Endothelial cell (in vitro differentiated cells): ENCODE results near the gene RBPJ. TPM values are rescaled to one million over a fixed set of nuclear protein-coding genes. Genes with fewer than 3 reads are reported as not detected.

Experiments
- DNase-seq: peaks from one replicate; pipeline ENCODE4 v3.0.0; 2021; ENCODE audit warnings: low spot score
- H3K27ac Mint-ChIP-seq: one replicate; pipeline ENCODE4 v1.8.0; 2021; ENCODE audit warnings: mixed read lengths, inconsistent platforms; ENCODE audit not compliant: unreplicated experiment
- H3K27me3 Mint-ChIP-seq: one replicate; pipeline ENCODE4 v1.8.0; 2021; ENCODE audit warnings: mild to moderate bottlenecking, moderate library complexity, mixed read lengths, inconsistent platforms; ENCODE audit not compliant: unreplicated experiment
- H3K36me3 Mint-ChIP-seq: one replicate; pipeline ENCODE4 v1.8.0; 2021; ENCODE audit warnings: mild to moderate bottlenecking, low read depth, mixed read lengths, inconsistent platforms; ENCODE audit not compliant: unreplicated experiment
- H3K4me1 Mint-ChIP-seq: one replicate; pipeline ENCODE4 v1.8.0; 2021; ENCODE audit warnings: mild to moderate bottlenecking, mixed read lengths, inconsistent platforms; ENCODE audit not compliant: unreplicated experiment
- H3K4me3 Mint-ChIP-seq: one replicate; pipeline ENCODE4 v1.8.0; 2021; ENCODE audit warnings: mild to moderate bottlenecking, mixed read lengths, inconsistent platforms; ENCODE audit not compliant: unreplicated experiment
- H3K9me3 Mint-ChIP-seq: one replicate; pipeline ENCODE4 v1.8.0; 2021; ENCODE audit warnings: mixed read lengths, inconsistent platforms; ENCODE audit not compliant: unreplicated experiment
- total RNA-seq: library from RNA; stranded (reverse); fragmentation: NEBNext Ultra II Directional; extraction: Animal tissue kit (Norgen Biotek cat#: 25700); gene quantifications from one replicate; pipeline ENCODE4 v1.2.1, GENCODE V29; 2021; ENCODE audit not compliant: unreplicated experiment
- TF ChIP-seq, protein P1 (sequence below): fragments of 200-600 bp; sonication (generic); IDR thresholded peaks from one replicate; pipeline ENCODE4 v1.5.0; 2021; ENCODE audit warnings: antibody characterized with exemption; ENCODE audit not compliant: unreplicated experiment

RBPJ gene
- total RNA-seq, 1 donor from 2014 or later: 47.9 TPM

- H3K9me3 Mint-ChIP-seq: no peaks in the 10 kb centered on the region
- no peak for DNase-seq
- no peaks in the 10 kb centered on the region for H3K27me3 Mint-ChIP-seq
- H3K4me3 Mint-ChIP-seq: no peak overlapping the region
- H3K4me1 Mint-ChIP-seq: peaks cover 5% of the 10 kb centered on the region
- TF ChIP-seq, protein P1, sequence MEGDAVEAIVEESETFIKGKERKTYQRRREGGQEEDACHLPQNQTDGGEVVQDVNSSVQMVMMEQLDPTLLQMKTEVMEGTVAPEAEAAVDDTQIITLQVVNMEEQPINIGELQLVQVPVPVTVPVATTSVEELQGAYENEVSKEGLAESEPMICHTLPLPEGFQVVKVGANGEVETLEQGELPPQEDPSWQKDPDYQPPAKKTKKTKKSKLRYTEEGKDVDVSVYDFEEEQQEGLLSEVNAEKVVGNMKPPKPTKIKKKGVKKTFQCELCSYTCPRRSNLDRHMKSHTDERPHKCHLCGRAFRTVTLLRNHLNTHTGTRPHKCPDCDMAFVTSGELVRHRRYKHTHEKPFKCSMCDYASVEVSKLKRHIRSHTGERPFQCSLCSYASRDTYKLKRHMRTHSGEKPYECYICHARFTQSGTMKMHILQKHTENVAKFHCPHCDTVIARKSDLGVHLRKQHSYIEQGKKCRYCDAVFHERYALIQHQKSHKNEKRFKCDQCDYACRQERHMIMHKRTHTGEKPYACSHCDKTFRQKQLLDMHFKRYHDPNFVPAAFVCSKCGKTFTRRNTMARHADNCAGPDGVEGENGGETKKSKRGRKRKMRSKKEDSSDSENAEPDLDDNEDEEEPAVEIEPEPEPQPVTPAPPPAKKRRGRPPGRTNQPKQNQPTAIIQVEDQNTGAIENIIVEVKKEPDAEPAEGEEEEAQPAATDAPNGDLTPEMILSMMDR: no peak
- no peak overlapping the region for H3K27ac Mint-ChIP-seq
- peaks cover 4% of the 10 kb centered on the region for H3K36me3 Mint-ChIP-seq
Observed at GRCh38 chr4:26473893-26474292, 153.1 kb downstream of the RBPJ start.

DNA sequence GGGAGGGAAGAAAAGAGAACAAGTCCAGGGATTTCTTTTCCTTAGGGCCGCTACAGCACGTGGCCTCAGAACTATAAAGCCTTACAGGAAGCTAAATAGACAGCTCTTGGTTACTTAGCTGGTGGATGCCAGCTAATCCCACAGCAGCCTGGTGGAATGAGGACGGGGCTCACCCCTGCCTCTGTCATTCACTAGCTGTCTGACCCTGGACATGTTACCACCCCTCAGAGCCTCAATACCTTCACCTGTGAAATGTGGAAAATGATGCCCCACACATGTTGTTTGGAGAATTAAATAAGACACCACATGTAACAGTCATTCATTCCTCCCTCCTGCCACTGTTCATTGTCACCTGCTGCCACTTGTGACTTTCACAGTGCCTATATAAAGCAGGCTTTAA, 153.7 kb downstream of the RBPJ start:
- H3K4me3 Mint-ChIP-seq: no peak overlapping the region
- H3K27ac Mint-ChIP-seq: no peak overlapping the region
- TF ChIP-seq, protein P1: no peak
- peaks cover 5% of the 10 kb centered on the region for H3K4me1 Mint-ChIP-seq
- DNase-seq: no peak
- H3K9me3 Mint-ChIP-seq: no peaks in the 10 kb centered on the region
- no peaks in the 10 kb centered on the region for H3K27me3 Mint-ChIP-seq
- peaks cover 1% of the 10 kb centered on the region for H3K36me3 Mint-ChIP-seq

DNA sequence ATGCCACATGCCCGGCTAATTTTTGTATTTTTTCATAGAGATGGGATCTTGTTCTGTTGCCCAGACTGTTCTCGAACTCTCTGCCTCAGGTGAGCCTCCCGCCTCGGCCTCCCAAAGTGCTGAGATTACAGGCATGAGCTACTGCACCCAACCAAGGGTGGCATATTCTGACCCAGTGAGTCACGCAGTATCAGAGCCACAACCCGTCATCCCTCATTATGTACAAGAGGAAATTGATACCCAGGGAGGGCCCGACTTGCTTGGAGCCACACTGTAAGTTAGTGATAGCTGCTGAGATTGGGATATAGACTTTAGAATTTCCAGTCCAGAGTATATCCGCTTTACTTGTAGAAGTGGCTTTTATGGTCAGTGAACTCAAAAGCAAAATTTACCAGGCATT, 154.9 kb downstream of the RBPJ start:
- TF ChIP-seq, protein P1: no peak
- Mint-ChIP-seq H3K36me3 (no peaks in the 10 kb centered on the region), H3K9me3 (no peaks in the 10 kb centered on the region), H3K4me1 (peaks cover 2% of the 10 kb centered on the region), H3K4me3 (no peak overlapping the region), H3K27ac (no peak overlapping the region), H3K27me3 (no peaks in the 10 kb centered on the region)
- DNase-seq: no peak

DNA sequence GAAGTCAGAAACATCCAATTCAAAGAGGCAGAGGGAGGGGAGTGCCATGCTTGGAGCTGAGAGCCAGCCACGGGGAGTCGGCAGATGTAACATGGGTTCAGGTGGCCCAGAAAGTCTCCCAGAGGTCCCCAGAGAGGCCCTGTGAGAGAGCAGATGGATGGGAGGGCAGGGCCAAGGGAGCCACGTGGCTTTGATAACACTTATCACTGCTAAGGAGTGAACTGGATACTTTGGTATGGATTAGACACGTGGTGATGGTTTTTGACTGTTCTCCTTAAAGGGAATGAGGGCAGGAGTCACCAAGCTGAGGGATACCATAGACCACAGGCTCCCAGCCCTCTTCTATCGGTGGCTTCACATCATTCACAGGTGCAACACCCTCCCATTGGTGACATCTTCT, 155.7 kb downstream of the RBPJ start:
- no peaks in the 10 kb centered on the region for H3K9me3 Mint-ChIP-seq
- no peaks in the 10 kb centered on the region for H3K27me3 Mint-ChIP-seq
- H3K36me3 Mint-ChIP-seq: no peaks in the 10 kb centered on the region
- H3K4me3 Mint-ChIP-seq: no peak overlapping the region
- DNase-seq: no peak
- no peaks in the 10 kb centered on the region for H3K4me1 Mint-ChIP-seq
- no peak overlapping the region for H3K27ac Mint-ChIP-seq
- TF ChIP-seq, protein P1: no peak

DNA sequence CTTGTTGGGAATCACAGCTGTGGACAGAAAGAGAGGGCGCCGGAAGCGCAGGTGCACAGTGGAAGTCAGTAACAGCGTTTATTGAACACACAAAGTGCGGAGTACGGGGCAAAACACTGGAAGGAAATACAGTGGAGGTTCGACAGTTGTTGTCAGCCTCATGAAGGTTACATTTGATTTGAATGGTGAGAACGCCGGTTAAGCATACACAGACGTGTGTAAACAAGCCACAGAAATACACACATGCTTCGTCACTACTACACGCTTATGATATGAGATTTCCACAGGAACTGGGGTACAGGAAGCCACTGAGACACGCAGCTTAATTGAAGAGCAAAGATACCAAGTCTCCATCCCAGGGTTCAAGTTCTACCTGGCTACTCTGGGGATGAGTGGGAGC, 157.5 kb downstream of the RBPJ start:
- Mint-ChIP-seq H3K27ac (no peak overlapping the region), H3K27me3 (no peaks in the 10 kb centered on the region), H3K4me1 (no peaks in the 10 kb centered on the region), H3K36me3 (no peaks in the 10 kb centered on the region), H3K9me3 (no peaks in the 10 kb centered on the region), H3K4me3 (no peak overlapping the region)
- no peak for DNase-seq
- TF ChIP-seq, protein P1: no peak
